ENCODE measurements around the gene SVIL.
A peak's percentile ranks its signal among the peaks of the same experiment; 100 is the strongest.

Gene SVIL

DNA sequence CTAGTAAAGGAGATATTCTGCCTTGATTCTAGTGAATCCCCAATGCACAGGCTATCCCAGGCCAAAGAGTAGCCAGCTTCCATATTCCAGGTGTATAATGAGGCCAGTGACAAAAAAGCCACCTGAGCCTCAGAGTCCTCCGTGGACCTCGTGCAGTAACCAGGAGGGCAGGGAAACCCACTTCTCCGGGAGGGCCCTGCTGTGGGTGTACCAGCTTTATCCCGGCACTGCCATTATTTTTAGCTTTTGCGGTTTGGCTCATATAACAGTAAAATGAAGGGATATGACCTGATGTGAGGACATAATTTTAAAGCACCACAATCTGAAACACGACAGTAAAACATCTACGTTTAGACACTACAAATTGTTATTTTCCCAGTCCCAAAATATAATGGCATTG lies 109.0 kb downstream of the SVIL start:
- TF ChIP-seq, protein P1, sequence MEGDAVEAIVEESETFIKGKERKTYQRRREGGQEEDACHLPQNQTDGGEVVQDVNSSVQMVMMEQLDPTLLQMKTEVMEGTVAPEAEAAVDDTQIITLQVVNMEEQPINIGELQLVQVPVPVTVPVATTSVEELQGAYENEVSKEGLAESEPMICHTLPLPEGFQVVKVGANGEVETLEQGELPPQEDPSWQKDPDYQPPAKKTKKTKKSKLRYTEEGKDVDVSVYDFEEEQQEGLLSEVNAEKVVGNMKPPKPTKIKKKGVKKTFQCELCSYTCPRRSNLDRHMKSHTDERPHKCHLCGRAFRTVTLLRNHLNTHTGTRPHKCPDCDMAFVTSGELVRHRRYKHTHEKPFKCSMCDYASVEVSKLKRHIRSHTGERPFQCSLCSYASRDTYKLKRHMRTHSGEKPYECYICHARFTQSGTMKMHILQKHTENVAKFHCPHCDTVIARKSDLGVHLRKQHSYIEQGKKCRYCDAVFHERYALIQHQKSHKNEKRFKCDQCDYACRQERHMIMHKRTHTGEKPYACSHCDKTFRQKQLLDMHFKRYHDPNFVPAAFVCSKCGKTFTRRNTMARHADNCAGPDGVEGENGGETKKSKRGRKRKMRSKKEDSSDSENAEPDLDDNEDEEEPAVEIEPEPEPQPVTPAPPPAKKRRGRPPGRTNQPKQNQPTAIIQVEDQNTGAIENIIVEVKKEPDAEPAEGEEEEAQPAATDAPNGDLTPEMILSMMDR (IDR thresholded peaks at IDR 0.05), result no peak
- Histone ChIP-seq H3K27me3 (no peaks in the 10 kb centered on the region), H3K27ac (peak overlapping the region in 1 of 2 donors; percentile 24), H3K9me3 (no peaks in the 10 kb centered on the region), H3K36me3 (peaks cover 54 to 94% (median 74%) of the 10 kb centered on the region in 3 donors), H3K4me1 (peaks cover 0 to 32% (median 18%) of the 10 kb centered on the region in 4 donors), H3K4me3 (no peak overlapping the region)
- intact Hi-C loops (cut with DNase I; ENCODE audit: low total_unique reads), result no loop called here
- no peak for DNase-seq

DNA sequence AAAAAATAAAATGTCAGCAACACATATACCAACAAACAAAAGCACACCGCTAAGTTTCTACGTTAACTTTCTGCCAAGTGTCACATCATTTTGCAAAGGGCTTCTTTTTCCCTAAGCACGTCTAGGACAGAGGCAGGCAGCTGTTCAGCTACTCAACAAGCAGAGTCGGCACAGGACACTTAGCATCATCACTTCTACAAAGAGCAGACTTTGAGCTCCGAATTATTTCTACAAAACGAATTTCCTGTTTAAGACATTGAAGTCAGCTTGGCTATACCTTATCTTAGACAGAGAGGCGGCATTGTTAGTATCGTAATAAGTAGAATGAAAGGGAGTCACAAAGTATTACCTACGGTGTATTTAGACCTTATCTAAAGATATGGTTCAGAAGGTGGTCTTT lies 110.1 kb downstream of the SVIL start:
- TF ChIP-seq, protein P1 (IDR thresholded peaks at IDR 0.05), result no peak
- Histone ChIP-seq H3K4me1 (peaks cover 0 to 36% (median 20%) of the 10 kb centered on the region in 4 donors), H3K4me3 (no peak overlapping the region), H3K27me3 (no peaks in the 10 kb centered on the region), H3K27ac (no peak overlapping the region), H3K36me3 (peaks cover 56 to 93% (median 78%) of the 10 kb centered on the region in 3 donors), H3K9me3 (no peaks in the 10 kb centered on the region)
- DNase-seq, result no peak
- intact Hi-C loops (cut with DNase I; ENCODE audit: low total_unique reads), result no loop called here

DNA sequence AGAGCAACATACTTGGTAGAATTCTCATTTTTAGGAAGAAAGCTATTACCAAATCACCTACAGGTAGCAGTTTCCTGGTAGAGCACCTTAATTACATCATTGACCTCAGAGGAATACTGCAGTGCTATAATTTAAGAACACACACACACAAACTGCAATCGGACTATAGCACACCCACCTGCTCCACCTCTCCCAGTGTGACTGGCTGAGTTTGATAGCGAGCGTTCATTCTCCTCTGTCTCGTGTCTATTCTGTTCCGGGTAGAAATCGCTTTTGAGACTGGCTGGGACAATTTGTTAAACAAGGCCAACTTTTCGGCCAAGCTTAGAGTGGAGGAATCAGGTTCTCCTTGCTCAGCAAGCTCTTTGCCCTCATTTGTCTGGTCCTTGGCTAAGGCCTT lies 110.5 kb downstream of the SVIL start:
- TF ChIP-seq, protein P1 (IDR thresholded peaks at IDR 0.05), result no peak
- H3K4me1 ChIP-seq, result peaks cover 0 to 36% (median 20%) of the 10 kb centered on the region in 4 donors
- intact Hi-C loops (cut with DNase I; ENCODE audit: low total_unique reads), result no loop called here
- peaks cover 56 to 93% (median 78%) of the 10 kb centered on the region in 3 donors for H3K36me3 ChIP-seq
- H3K4me3 ChIP-seq, result no peak overlapping the region
- DNase-seq, result no peak
- H3K9me3 ChIP-seq, result no peaks in the 10 kb centered on the region
- no peaks in the 10 kb centered on the region for H3K27me3 ChIP-seq
- no peak overlapping the region for H3K27ac ChIP-seq

DNA sequence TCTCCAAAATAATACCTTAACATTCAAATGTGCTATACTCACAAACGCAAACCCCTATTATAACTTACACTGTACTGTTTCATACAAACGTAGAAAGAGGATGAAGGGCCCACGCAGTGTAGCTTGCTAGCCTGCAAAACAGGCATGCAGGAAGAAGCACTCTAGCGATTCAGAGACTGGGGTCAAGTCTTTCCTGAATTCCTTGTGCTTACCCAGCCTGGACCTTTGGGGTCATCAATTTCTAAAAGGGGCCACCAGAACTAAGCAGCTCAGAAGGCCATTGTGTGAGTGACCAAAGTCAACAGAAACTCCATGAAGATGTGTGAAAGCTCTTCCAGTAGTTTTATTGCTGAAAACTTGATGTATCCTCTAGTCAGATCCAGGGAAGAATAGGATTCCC lies 111.9 kb downstream of the SVIL start:
- no peaks in the 10 kb centered on the region for H3K9me3 ChIP-seq
- H3K4me3 ChIP-seq, result peak overlapping the region in 1 of 2 donors; percentile 18
- peaks cover 61 to 93% (median 80%) of the 10 kb centered on the region in 3 donors for H3K36me3 ChIP-seq
- intact Hi-C loops (cut with DNase I; ENCODE audit: low total_unique reads), result no loop called here
- DNase-seq, result no peak
- peak overlapping the region in 1 of 2 donors; percentile 56 for H3K27ac ChIP-seq
- peaks cover 0 to 40% (median 20%) of the 10 kb centered on the region in 4 donors for H3K4me1 ChIP-seq
- TF ChIP-seq, protein P1 (IDR thresholded peaks at IDR 0.05), result no peak
- H3K27me3 ChIP-seq, result no peaks in the 10 kb centered on the region

DNA sequence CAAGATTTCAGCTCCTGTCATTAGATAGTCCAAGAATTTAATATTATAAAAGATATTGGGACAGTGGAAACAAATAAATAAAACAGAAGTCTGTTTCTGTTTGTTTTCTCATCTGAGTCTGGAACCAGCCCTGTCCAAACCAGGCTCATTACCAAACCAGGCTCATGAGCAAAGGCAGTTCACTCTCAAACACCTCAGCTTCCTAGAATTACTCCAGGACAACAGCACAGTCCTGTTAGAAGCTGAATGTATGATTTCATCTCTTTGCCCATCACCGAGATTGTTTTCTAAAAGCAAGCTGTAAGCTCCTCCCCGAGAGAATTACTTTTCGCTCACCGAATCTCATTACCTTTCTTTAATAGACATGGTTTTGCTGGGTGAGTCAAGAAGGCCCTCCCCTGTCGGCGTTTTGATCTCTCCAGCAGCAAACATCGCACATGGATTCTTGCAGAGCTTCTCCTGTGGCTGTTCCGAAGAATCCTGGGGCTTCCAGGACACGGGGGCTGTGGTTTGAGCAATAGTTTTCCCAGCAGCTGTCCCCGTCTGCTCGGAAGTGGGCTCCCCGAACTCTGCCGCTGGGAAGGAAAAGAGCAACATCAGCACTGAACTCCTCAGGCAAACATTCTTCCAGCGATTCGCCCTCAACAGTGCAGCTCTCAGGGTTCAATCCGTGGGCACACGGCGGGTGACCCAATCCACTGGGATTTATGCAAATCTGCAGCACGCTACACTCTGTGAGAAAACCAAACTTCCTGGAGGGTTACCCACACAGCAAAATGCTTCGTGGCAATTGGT lies 112.5 kb downstream of the SVIL start:
- TF ChIP-seq, protein P1 (IDR thresholded peaks at IDR 0.05), result no peak
- H3K27ac ChIP-seq, result peak overlapping the region; percentile 56
- intact Hi-C loops (cut with DNase I; ENCODE audit: low total_unique reads), result no loop called here
- H3K4me1 ChIP-seq, result peaks cover 0 to 46% (median 20%) of the 10 kb centered on the region in 4 donors
- DNase-seq, result no peak
- peak overlapping the region in 1 of 2 donors; percentile 18 for H3K4me3 ChIP-seq
- H3K9me3 ChIP-seq, result no peaks in the 10 kb centered on the region
- no peaks in the 10 kb centered on the region for H3K27me3 ChIP-seq
- H3K36me3 ChIP-seq, result peaks cover 57 to 93% (median 74%) of the 10 kb centered on the region in 3 donors
